ENCODE results near the gene JADE1.

The JADE1 gene

GRCh38 chr4:128868758-128869157 lies 59.3 kb downstream of the JADE1 start:
- H3K9ac ChIP-seq: no peak overlapping the region
- H3K27ac ChIP-seq: no peak overlapping the region
- no peak for TF ChIP-seq CTCF (conservative IDR thresholded peaks at IDR 0.05; ENCODE audit: low read depth, low read length)
- H2AFZ ChIP-seq (ENCODE audit: low read depth): no peak overlapping the region
- H3K79me2 ChIP-seq (ENCODE audit: insufficient read depth, low read depth): 0 out of 2 replicates have a peak, but pooled peaks cover 6% of the 10 kb centered on the region
- H3K4me3 ChIP-seq (IDR thresholded peaks at IDR 0.05; ENCODE audit: insufficient read depth, low read depth, low read length): no peak overlapping the region
- H3K36me3 ChIP-seq (ENCODE audit: insufficient read depth): peaks cover 31% of the 10 kb centered on the region; the same call in 1 of the 2 replicates
- no peak overlapping the region for H3K4me2 ChIP-seq
- no peaks in the 10 kb centered on the region for H3K4me1 ChIP-seq (ENCODE audit: low read depth, poor library complexity, severe bottlenecking)
- H3K27me3 ChIP-seq (ENCODE audit: insufficient read depth, low read depth): no peaks in the 10 kb centered on the region
- no peaks in the 10 kb centered on the region for H4K20me1 ChIP-seq (ENCODE audit: insufficient read depth)

- Histone ChIP-seq H3K4me1 (ENCODE audit: low read depth, poor library complexity, severe bottlenecking) (no peaks in the 10 kb centered on the region), H3K79me2 (ENCODE audit: insufficient read depth, low read depth) (0 out of 2 replicates have a peak, but pooled peaks cover 6% of the 10 kb centered on the region), H3K9ac (no peak overlapping the region), H3K27me3 (ENCODE audit: insufficient read depth, low read depth) (no peaks in the 10 kb centered on the region), H3K27ac (no peak overlapping the region), H3K36me3 (ENCODE audit: insufficient read depth) (peaks cover 36% of the 10 kb centered on the region; the same call in 1 of the 2 replicates), H4K20me1 (ENCODE audit: insufficient read depth) (no peaks in the 10 kb centered on the region), H3K4me2 (no peak overlapping the region), H2AFZ (ENCODE audit: low read depth) (no peak overlapping the region), H3K4me3 (IDR thresholded peaks at IDR 0.05; ENCODE audit: insufficient read depth, low read depth, low read length) (no peak overlapping the region)
- TF ChIP-seq CTCF (conservative IDR thresholded peaks at IDR 0.05; ENCODE audit: low read depth, low read length): no peak
Measured at GRCh38 chr4:128869776-128870509, 60.4 kb downstream of the JADE1 start.

- no peaks in the 10 kb centered on the region for H3K27me3 ChIP-seq (ENCODE audit: insufficient read depth, low read depth)
- no peak overlapping the region for H3K4me3 ChIP-seq (IDR thresholded peaks at IDR 0.05; ENCODE audit: insufficient read depth, low read depth, low read length)
- TF ChIP-seq CTCF (conservative IDR thresholded peaks at IDR 0.05; ENCODE audit: low read depth, low read length): no peak
- H3K79me2 ChIP-seq (ENCODE audit: insufficient read depth, low read depth): no peaks in the 10 kb centered on the region
- H3K9ac ChIP-seq: no peak overlapping the region
- peaks cover 29% of the 10 kb centered on the region; the same call in 1 of the 2 replicates for H3K36me3 ChIP-seq (ENCODE audit: insufficient read depth)
- H3K27ac ChIP-seq: no peak overlapping the region
- H3K4me1 ChIP-seq (ENCODE audit: low read depth, poor library complexity, severe bottlenecking): no peaks in the 10 kb centered on the region
- no peaks in the 10 kb centered on the region for H4K20me1 ChIP-seq (ENCODE audit: insufficient read depth)
- H2AFZ ChIP-seq (ENCODE audit: low read depth): no peak overlapping the region
- H3K4me2 ChIP-seq: no peak overlapping the region
Measured at GRCh38 chr4:128871948-128872347, 62.4 kb downstream of the JADE1 start.

GRCh38 chr4:128876200-128876599 lies 66.7 kb downstream of the JADE1 start:
- H3K4me2 ChIP-seq: no peak overlapping the region

More at GRCh38 chr4:128876200-128876599, 66.7 kb downstream of the JADE1 start:
- Histone ChIP-seq H3K9ac (no peak overlapping the region), H3K27me3 (ENCODE audit: insufficient read depth, low read depth) (no peaks in the 10 kb centered on the region), H3K4me3 (IDR thresholded peaks at IDR 0.05; ENCODE audit: insufficient read depth, low read depth, low read length) (no peak overlapping the region), H3K27ac (no peak overlapping the region), H4K20me1 (ENCODE audit: insufficient read depth) (no peaks in the 10 kb centered on the region), H3K36me3 (ENCODE audit: insufficient read depth) (peaks cover 10% of the 10 kb centered on the region; the same call in 1 of the 2 replicates), H3K4me1 (ENCODE audit: low read depth, poor library complexity, severe bottlenecking) (no peaks in the 10 kb centered on the region), H3K79me2 (ENCODE audit: insufficient read depth, low read depth) (no peaks in the 10 kb centered on the region), H2AFZ (ENCODE audit: low read depth) (no peak overlapping the region)
- TF ChIP-seq CTCF (conservative IDR thresholded peaks at IDR 0.05; ENCODE audit: low read depth, low read length): no peak
